KOPT-K1 (cell line): ENCODE results near the gene EPHB6.

Source experiments
- H3K27ac ChIP-seq: fragments of 200-600 bp; sonication (generic); 2 replicates; pipeline ENCODE4 v1.5.1; 2016; ENCODE audit warnings: antibody characterized with exemption, mild to moderate bottlenecking, low read depth, low read length; ENCODE audit not compliant: poor library complexity, severe bottlenecking
- H3K36me3 ChIP-seq: fragments of 200-600 bp; sonication (generic); 2 replicates; pipeline ENCODE4 v1.5.1; 2017; ENCODE audit warnings: antibody characterized with exemption, mild to moderate bottlenecking, low read length, moderate library complexity; ENCODE audit not compliant: insufficient read depth
- H3K9me3 ChIP-seq: fragments of 200-600 bp; sonication (generic); 2 replicates; pipeline ENCODE4 v1.5.1; 2017; ENCODE audit warnings: antibody characterized with exemption, low read length, mild to moderate bottlenecking; ENCODE audit not compliant: insufficient read depth, poor library complexity, severe bottlenecking

EPHB6 gene

DNA sequence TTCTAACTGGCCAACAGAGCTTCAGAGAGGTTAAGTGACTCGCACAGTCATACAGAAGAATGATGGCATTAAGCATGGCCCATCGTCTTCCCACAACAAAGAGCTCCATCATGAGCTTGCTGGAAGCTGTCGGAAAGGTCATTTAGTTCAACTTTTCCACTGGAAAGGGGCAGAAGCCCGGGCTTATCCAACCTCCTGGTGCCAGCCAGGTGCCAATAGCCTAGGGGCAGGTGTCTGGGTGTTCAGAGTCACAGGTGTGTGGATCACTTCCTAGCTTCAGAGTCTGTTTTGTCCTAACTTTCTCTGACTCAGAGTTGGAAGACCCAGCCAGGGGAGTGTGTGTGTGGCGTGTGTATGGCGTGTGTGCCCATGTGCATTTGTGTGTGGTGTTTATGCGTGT is 32.0 kb downstream of the EPHB6 start:
- Histone ChIP-seq H3K27ac (no peak overlapping the region), H3K36me3 (no peaks in the 10 kb centered on the region), H3K9me3 (no peaks in the 10 kb centered on the region)

DNA sequence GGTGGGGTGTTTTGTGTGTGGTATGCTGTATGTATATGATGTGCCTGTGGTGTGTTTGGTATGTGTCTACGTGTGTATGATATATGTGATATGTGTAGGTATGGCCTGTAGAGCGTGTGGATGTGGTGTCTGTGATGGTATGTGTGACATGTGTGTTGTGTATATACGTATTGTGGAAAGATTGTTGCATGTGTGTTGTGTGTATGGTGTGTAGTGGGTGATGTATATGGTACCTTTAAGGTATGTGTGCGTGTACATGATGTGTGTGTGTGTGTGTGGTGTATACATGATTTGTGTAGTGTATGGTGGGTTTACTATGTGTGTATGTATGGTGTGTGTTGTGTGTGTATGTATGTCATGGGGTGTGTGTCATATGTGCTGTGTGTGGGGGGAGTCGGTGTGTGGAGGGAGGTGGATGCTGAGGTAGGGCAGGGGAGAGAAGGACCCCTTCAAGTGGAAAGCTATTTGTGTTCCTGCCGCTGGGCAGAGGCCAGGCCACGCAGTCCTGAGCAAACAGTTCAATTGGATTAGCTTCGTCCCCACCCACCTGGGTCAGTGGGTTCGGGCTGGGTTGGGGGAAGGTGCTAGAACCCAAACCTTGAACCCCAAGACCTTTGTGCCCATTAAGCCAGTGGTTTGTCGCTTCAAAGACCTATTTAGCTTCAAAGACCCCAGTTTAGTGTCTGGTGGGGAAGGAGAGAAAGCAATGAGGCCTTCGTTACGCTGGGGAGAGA is 32.6 kb downstream of the EPHB6 start:
- H3K27ac ChIP-seq, result no peak overlapping the region
- no peaks in the 10 kb centered on the region for H3K36me3 ChIP-seq
- no peaks in the 10 kb centered on the region for H3K9me3 ChIP-seq

DNA sequence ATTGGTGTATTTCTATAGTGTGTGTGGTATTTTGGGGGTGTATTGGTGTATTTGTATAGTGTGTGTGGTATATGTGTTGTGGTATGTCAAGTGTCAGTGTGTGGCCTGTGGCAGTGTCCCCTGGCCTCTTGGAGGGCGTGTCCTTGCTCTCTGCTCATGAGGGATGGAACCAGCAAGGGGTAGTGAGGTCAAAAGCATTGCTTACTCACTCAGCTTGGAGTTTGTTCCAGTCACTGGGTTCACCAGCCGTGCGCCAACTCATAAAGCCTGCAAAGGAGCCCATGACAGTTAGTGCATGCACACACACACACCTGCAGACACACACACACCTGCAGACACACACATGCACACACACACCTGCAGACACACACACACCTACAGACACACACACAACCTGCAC is 34.9 kb downstream of the EPHB6 start:
- Histone ChIP-seq H3K9me3 (no peaks in the 10 kb centered on the region), H3K27ac (no peak overlapping the region), H3K36me3 (no peaks in the 10 kb centered on the region)

DNA sequence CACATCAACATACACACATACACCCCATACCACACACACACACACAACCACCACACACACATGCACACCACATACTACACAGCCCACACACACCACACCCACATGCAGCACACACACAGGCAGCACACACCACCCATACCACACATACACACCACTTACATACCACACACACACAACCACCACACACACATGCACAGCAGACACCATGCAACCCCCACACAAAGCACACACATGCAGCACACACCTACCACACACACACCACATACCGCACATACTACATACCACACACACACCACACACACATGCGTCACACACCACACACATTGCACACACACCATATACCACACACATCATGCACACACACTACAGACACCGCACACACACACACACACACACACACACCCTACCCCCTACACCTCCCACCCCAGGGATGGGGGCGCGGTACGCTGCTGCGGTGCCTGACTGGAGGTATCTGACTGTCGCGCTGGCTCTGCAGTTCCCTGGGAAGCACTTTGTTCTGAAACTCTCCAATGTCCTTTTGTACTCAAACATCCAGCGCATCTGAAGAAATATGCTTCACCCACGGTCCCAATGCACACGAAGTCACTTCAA is 36.1 kb downstream of the EPHB6 start:
- H3K36me3 ChIP-seq, result no peaks in the 10 kb centered on the region
- H3K9me3 ChIP-seq, result no peaks in the 10 kb centered on the region
- H3K27ac ChIP-seq, result no peak overlapping the region

DNA sequence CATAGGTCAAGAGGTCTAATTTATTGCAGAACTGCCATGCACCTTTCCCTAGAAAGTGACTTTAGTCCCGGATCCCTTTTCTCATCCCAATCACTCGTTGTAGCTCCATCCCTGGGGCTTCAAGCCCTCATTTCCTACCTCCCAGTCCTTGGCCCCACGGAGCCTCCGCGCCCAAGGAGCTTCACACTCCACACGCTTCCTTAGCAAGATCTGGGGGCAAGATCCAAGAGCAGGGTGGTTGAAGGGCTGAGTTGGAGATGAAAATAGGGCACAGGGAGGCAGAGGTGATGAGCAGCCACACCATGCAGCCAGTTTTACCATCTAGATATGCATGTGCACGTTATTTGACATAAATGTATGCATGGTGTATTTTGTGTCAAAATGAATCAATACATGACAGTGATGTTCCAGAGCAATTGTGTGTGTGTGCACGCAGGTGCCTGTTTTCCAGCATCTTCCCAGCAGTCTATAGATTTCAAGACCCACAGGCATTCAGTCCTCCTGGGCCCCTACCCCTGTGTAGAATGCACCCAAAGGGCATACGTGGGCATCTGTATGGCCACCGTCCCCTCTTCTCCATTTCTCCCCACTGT is 36.7 kb downstream of the EPHB6 start:
- Histone ChIP-seq H3K9me3 (no peaks in the 10 kb centered on the region), H3K36me3 (no peaks in the 10 kb centered on the region), H3K27ac (no peak overlapping the region)

DNA sequence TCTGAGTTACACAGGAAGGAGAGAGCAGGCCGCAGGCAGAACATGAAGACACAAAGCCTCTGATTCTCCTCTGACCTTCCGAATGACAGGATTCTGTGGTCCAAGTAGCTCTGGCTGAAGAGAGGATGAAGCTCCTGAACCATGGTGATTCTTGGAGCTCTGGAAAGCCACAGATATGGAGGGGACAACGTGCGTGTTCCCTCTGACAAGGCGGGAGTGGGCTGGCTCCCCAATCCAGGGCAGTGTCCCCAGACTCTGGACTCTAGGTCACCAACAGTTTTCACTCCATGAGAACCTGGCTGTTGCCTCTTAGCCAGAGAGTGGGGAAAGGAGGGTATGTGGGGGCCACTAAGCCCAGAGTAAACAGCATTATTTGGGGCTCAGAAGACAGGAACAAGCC is 38.1 kb downstream of the EPHB6 start:
- Histone ChIP-seq H3K36me3 (no peaks in the 10 kb centered on the region), H3K9me3 (no peaks in the 10 kb centered on the region), H3K27ac (no peak overlapping the region)

DNA sequence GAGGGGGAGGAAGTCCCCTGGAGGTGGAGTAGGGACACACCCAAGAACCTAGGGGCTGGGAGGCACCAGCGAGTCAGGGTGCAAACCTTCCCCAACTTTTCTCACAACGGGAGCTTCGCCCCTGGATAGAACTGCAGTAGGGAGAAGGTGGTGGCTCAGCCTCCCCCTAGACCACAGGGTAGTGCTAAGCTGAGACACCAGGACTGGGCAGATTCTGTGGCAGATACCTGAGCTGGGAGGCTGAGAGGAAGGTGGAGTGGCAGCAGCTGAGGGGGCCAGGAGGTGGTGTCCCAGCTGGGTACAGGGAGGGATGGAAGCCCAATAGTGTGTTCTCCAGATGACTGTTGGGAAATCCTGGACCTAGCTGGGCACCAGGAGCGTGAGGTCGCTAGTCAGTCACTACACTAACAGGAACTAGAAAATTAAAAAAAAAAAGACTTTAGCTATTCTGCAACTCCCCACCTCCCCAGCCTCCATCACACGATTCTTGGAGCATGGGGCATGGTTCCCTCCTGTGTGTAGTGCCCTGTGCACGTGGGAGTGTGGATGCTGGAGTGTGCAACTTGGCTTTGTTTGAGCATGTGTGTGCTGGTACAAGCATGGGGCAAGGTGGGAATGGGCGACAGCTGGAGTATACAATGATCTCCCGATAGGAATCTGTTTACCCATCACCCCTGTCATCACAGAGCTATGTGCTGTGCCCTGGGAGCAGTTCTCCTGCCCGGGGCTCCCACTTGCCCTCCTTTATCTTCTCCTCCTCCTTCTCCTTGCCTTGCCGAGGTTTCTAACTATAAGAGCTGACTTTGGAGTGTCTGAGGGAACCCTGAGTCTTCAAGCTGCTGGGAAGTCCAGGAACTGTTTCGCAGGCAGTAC is 39.5 kb downstream of the EPHB6 start:
- H3K27ac ChIP-seq, result no peak overlapping the region
- H3K36me3 ChIP-seq, result no peaks in the 10 kb centered on the region
- H3K9me3 ChIP-seq, result no peaks in the 10 kb centered on the region

DNA sequence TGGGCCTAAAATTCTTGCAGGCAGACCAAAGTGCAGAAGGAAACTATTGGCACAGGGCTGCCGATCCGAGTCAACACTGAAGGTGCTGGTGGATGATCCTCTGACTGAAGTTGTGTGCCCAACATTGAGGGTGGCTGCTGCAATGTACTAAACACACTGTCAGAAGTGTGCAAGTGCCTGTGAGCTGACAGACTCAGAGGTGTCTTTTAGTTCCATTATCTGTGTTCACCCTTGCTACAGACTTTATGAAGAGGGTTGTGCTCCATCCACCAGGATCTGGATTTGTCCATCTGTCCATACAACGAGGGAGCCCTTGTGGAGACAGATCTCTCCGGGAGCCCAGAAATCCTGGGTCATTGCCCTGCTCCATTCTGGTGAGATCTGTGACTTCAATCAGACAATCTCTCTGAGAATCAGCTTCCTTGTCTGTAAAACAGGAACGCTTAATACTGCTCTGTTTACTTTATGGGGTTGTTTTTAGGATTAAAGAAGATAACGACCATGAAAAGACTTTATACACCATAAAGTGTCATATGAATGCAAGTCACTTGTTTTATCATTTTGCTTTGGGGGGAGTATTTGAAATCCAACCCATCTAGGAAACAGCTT is 40.2 kb downstream of the EPHB6 start:
- no peaks in the 10 kb centered on the region for H3K36me3 ChIP-seq
- H3K27ac ChIP-seq, result no peak overlapping the region
- H3K9me3 ChIP-seq, result no peaks in the 10 kb centered on the region

DNA sequence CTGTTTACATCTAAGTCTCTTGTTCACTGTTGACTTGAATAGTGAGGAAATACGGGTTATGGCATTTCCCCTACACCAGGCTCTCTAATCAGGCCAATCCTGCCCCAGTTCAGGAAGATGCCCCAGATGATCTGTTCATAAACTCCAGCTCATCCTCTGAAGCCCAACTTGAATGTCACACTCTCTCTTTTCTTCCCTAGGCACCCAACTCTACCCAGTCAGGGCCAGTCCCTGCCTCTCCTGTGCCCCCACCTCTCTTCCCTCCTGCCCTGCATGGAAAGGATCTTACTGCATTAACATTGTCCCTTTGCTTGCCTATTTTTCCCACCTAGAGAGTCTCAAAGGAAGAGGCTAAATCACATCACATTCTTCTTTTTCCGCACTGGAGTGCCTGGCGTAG is 41.3 kb downstream of the EPHB6 start:
- no peak overlapping the region for H3K27ac ChIP-seq
- no peaks in the 10 kb centered on the region for H3K36me3 ChIP-seq
- no peaks in the 10 kb centered on the region for H3K9me3 ChIP-seq

DNA sequence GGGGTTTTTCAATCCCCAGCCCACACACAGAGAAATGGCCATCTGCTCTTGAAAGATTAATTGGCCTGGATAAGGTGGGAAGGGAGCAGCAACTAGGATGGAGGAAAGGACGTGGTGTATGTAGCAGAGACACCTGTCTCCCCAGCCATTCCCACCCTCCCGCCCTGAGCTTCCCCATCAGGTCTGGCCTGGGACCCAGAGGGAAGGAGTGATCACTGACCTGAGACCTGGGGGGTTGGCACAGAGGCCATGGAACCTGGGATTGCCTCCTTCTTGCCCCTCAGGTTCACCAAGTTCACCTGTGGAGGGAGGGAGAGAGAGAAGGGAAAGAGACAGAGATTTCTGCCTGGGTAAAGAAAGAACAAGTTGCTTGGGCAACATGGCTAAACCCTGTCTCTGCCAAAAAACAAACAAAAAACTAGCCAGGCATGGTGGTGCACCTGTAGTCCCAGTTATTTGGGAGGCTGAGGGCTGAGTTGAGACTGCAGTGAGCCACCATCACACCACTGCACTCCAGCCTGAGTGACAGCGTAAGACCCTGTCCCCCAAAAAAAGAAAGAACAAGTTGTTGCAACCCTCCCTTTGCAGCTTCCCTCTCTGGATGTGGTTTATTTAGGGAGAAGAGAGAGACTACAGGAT is 42.0 kb downstream of the EPHB6 start:
- H3K9me3 ChIP-seq, result no peaks in the 10 kb centered on the region
- no peaks in the 10 kb centered on the region for H3K36me3 ChIP-seq
- H3K27ac ChIP-seq, result no peak overlapping the region

DNA sequence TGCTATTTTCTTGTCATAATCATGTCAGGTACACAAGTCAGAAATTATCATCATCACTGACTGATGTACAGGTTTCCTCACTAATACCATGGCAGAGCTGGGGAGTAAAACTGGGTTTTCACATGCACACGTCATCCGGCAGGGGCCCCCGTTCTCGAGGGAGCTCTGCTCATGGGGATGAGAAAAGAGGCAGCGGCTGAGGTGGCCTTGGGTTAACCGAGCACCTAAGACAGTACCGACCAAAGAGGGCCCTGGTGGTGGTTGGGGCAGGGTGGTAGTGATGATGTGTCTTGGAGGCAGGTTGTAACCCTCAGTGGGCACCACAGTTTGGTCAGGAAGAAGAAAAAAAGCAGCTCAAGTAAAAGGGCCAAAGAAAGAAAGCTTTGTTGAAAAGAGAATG is 42.8 kb downstream of the EPHB6 start:
- Histone ChIP-seq H3K36me3 (no peaks in the 10 kb centered on the region), H3K9me3 (no peaks in the 10 kb centered on the region), H3K27ac (no peak overlapping the region)

DNA sequence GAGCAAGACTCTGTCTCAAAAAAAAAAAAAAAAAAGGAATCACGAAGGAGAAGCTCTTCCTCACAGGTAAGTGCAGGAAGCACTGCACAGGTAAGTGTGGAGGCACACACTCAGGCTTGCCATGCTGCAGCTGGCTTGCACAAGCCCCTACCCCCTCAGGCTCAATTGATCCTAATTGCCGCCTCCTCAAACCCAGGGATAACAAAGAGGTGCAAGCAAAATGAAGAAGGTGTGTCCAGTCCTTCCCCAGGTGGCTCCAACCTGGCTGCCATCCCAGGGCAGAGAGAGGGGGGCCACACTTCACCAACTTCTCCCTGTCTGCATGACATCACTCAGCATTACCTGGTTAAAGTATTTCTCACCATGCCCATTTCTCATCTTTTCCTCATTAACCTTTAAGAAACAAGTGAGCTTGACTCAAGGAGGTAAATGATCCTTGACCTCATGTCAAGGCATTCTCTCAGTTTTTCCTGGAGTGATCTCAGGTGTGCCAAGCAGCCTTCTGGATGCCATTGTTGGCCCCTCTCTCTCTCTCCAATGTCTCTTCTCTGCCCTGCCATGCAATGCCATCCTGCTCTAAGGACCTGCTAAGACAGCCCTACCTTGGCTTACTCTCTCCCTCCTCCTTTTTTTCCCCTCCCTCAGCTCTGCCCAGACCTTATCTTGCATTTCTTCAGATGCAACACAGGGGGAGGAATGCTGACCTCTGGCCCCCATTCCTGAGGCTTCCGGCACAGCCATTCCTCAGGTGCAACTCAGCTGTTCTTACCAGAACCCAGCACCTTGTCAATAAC is 43.7 kb downstream of the EPHB6 start:
- H3K36me3 ChIP-seq, result no peaks in the 10 kb centered on the region
- H3K9me3 ChIP-seq, result peaks cover 4% of the 10 kb centered on the region
- no peak overlapping the region for H3K27ac ChIP-seq

DNA sequence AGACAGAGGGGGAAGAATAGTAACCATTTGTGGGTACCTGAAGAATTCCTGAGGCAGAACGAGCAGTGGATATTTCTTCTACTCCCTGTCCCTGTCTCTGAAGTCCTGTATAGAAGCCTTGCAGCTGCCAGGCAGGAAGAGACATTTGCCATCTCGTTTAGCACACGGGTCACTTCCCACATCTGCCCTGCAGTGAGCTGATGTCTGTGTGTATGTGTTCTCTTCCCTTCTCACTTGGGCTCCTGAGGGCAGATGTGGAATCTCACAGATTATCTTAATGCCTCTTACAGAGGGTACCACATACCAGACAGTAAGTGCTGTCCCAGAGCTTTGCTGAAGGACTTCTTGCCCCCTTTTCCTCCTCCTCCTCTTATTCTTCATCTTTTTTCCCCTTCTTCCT is 44.8 kb downstream of the EPHB6 start:
- no peak overlapping the region for H3K27ac ChIP-seq
- H3K9me3 ChIP-seq, result peaks cover 15% of the 10 kb centered on the region
- H3K36me3 ChIP-seq, result no peaks in the 10 kb centered on the region
